Measurements from ENCODE around the gene DACT3. TPM values are rescaled to one million over a fixed set of nuclear protein-coding genes. Genes with fewer than 3 reads are reported as not detected.

Gene DACT3
- total RNA-seq, 1 experiment from 2014 or later: 1.9 TPM

GRCh38 chr19:46609511-46610412 lies 51.2 kb downstream of the DACT3 start:
- no peak for TF ChIP-seq EZH2 (IDR thresholded peaks at IDR 0.05; ENCODE audit: low read length, unreplicated experiment)
- TF ChIP-seq CTCF (conservative IDR thresholded peaks at IDR 0.05; ENCODE audit: low read depth, low read length): no peak
- no peak for TF ChIP-seq EZH2phosphoT487 (IDR thresholded peaks at IDR 0.05; ENCODE audit: borderline replicate concordance, low read length)
- Histone ChIP-seq H3F3A (ENCODE audit: low read length, unreplicated experiment) (no peaks in the 10 kb centered on the region), H3K27ac (ENCODE audit: low read length) (no peak overlapping the region), H3K4me1 (ENCODE audit: insufficient read depth, low read length) (no peaks in the 10 kb centered on the region), H2AFZ (ENCODE audit: low read length) (no peak overlapping the region), H3K4me2 (ENCODE audit: low read length) (no peak overlapping the region), H3K9ac (ENCODE audit: low read length) (no peak overlapping the region), H3K9me2 (replicated peaks; ENCODE audit: low read length) (no peaks in the 10 kb centered on the region), H3K9me3 (ENCODE audit: low read length) (no peaks in the 10 kb centered on the region), H3K79me2 (ENCODE audit: low read length) (peaks cover 8% of the 10 kb centered on the region), H4K20me1 (ENCODE audit: low read length) (0 out of 2 replicates have a peak, but pooled peaks cover 8% of the 10 kb centered on the region), H3K36me3 (ENCODE audit: low read depth, low read length) (peaks cover 13% of the 10 kb centered on the region; the same call in 1 of the 2 replicates), H3K4me3 (ENCODE audit: low read length) (no peak overlapping the region), H3K27me3 (ENCODE audit: low read length) (no peaks in the 10 kb centered on the region)
- DNase-seq: no peak
- ATAC-seq: no peak
- ChIA-PET CTCF (no interaction called here), POLR2A (ENCODE audit: unreplicated experiment) (no interaction called here)
- BruUV-seq (replicated peaks): TSS peak; percentile 58
- intact Hi-C loops (cut with micrococcal nuclease): no loop called here

- ChIA-PET POLR2A (ENCODE audit: unreplicated experiment) (no interaction called here), CTCF (no interaction called here)
- Histone ChIP-seq H3K4me3 (ENCODE audit: low read length) (no peak overlapping the region), H3F3A (ENCODE audit: low read length, unreplicated experiment) (no peaks in the 10 kb centered on the region), H3K9me3 (ENCODE audit: low read length) (no peaks in the 10 kb centered on the region), H3K9ac (ENCODE audit: low read length) (no peak overlapping the region), H3K9me2 (replicated peaks; ENCODE audit: low read length) (no peaks in the 10 kb centered on the region), H3K36me3 (ENCODE audit: low read depth, low read length) (peaks cover 13% of the 10 kb centered on the region; the same call in 1 of the 2 replicates), H3K27ac (ENCODE audit: low read length) (no peak overlapping the region), H3K27me3 (ENCODE audit: low read length) (no peaks in the 10 kb centered on the region), H3K4me2 (ENCODE audit: low read length) (no peak overlapping the region), H3K79me2 (ENCODE audit: low read length) (peaks cover 18% of the 10 kb centered on the region), H4K20me1 (ENCODE audit: low read length) (peaks cover 14% of the 10 kb centered on the region; the same call in 1 of the 2 replicates), H3K4me1 (ENCODE audit: insufficient read depth, low read length) (0 out of 2 replicates have a peak, but pooled peaks cover under 1% of the 10 kb centered on the region), H2AFZ (ENCODE audit: low read length) (no peak overlapping the region)
- BruUV-seq (replicated peaks): no TSS peak
- TF ChIP-seq CTCF (conservative IDR thresholded peaks at IDR 0.05; ENCODE audit: low read depth, low read length) (no peak), EZH2 (IDR thresholded peaks at IDR 0.05; ENCODE audit: low read length, unreplicated experiment) (no peak), EZH2phosphoT487 (IDR thresholded peaks at IDR 0.05; ENCODE audit: borderline replicate concordance, low read length) (no peak)
- DNase-seq (no peak), ATAC-seq (no peak)
- intact Hi-C loops (cut with micrococcal nuclease): no loop called here
These were observed 52.2 kb downstream of the DACT3 start for GRCh38 chr19:46608581-46609345.
